ENCODE results near the gene OR1K1. TPM values are rescaled to one million over a fixed set of nuclear protein-coding genes. Genes with fewer than 3 reads are reported as not detected.

The OR1K1 gene
- total and polyA plus RNA-seq, 9 of the 15 experiments (the other 6 are each of a cell fraction or from before 2014, with no cell fraction given) = not detected

- H3K9ac ChIP-seq (ENCODE audit: insufficient read depth in 1 of 2, low read depth in 2 of 2, low read length in 2 of 2) = no peak overlapping the region
- no peak overlapping the region for H2AFZ ChIP-seq (ENCODE audit: low read depth, low read length)
- ATAC-seq = no peak
- in situ Hi-C loops (cut with MboI) (loop anchor here (10.0 kb wide), 1 partner anchor 524 kb away; no protein-coding TSS in a partner anchor), intact Hi-C loops (cut with micrococcal nuclease) (no loop called here)
- peaks cover 13% of the 10 kb centered on the region; the same call in 1 of the 3 replicates for H3K79me2 ChIP-seq (ENCODE audit: control insufficient read depth, insufficient read depth, low read length)
- 80% methylated on average over 11 of the region's 11 CpGs for WGBS (ENCODE audit: insufficient coverage, low coverage, missing lambda C conversion rate)
- H3K9me1 ChIP-seq (ENCODE audit: control insufficient read depth, insufficient read depth, low read length) = no peaks in the 10 kb centered on the region
- H3K27me3 ChIP-seq (ENCODE audit: control insufficient read depth in 2 of 2, insufficient read depth in 2 of 2, low read length in 2 of 2) = no peaks in the 10 kb centered on the region
- H4K20me1 ChIP-seq (replicated peaks; ENCODE audit: control insufficient read depth, insufficient read depth, low read length) = 0 out of 2 replicates have a peak, but pooled peaks cover 5% of the 10 kb centered on the region
- peaks cover 68% of the 10 kb centered on the region for H3K36me3 ChIP-seq (ENCODE audit: control insufficient read depth, insufficient read depth, low read length)
- no peak overlapping the region for H3K4me2 ChIP-seq (ENCODE audit: insufficient read depth, low read length)
- H3K4me3 ChIP-seq = no peak overlapping the region
- ChIA-PET CTCF (ENCODE audit: low intra/inter-chr PET ratio) (no interaction called here), POLR2A (no interaction called here)
- DNase-seq (ENCODE audit: extremely low read depth in 1 of 4, low spot score in 3 of 4) = no peak
- no peak overlapping the region for H3K27ac ChIP-seq (ENCODE audit: extremely low read depth, low read depth, low read length)
- no TSS peak for BruUV-seq (replicated peaks)
- H3K9me3 ChIP-seq (replicated peaks; ENCODE audit: control insufficient read depth, insufficient read depth, low read depth, low read length) = no peaks in the 10 kb centered on the region
- FAIRE-seq = no peak
- H3K4me1 ChIP-seq (replicated peaks in 1 of 2; ENCODE audit: control insufficient read depth in 2 of 2, insufficient read depth in 2 of 2, low read length in 2 of 2) = peaks cover 7 to 9% of the 10 kb centered on the region in 2 experiments; a peak in 4 of 5 replicates
- no peak for TF ChIP-seq HOMEZ (CRISPR knock-in tag; IDR thresholded peaks at IDR 0.05)
- TF ChIP-seq TEAD4 (IDR thresholded peaks at IDR 0.05; ENCODE audit: low read length) = no peak
- TF ChIP-seq TEAD4 (CRISPR knock-in tag; IDR thresholded peaks at IDR 0.05; ENCODE audit: borderline replicate concordance) = no peak
- no peak for TF ChIP-seq IRF9 (tag; IDR thresholded peaks at IDR 0.05)
- no peak for TF ChIP-seq CBFA2T2 (conservative IDR thresholded peaks at IDR 0.05)
- TF ChIP-seq EP300 (IDR thresholded peaks at IDR 0.05; ENCODE audit: low read length) = no peak
- TF ChIP-seq ETS2 (tag; IDR thresholded peaks at IDR 0.05; ENCODE audit: borderline replicate concordance, poor library complexity, severe bottlenecking) = no peak
- TF ChIP-seq RHOXF2B (CRISPR knock-in tag; conservative IDR thresholded peaks at IDR 0.05) = no peak
- no peak for TF ChIP-seq CHAMP1 (IDR thresholded peaks at IDR 0.05)
- no peak for TF ChIP-seq RBM22 (IDR thresholded peaks at IDR 0.05; ENCODE audit: low read depth, low read length, poor library complexity, severe bottlenecking)
- TF ChIP-seq TCF3 (CRISPR knock-in tag; IDR thresholded peaks at IDR 0.05) = no peak
- TF ChIP-seq ZFPM2 (CRISPR knock-in tag; IDR thresholded peaks at IDR 0.05) = no peak
Observed at GRCh38 chr9:122820490-122820845, 20.5 kb downstream of the OR1K1 start.
